Thyroid gland (tissue), 4 donors: Measurements from ENCODE around the gene DAGLB. TPM values are rescaled to one million over a fixed set of nuclear protein-coding genes. Genes with fewer than 3 reads are reported as not detected.

Experiments
- DNase-seq, 2 donors: peaks; one replicate each; pipeline ENCODE4 v3.0.0-alpha.2; 2019
- H3K27ac ChIP-seq, 3 donors: fragments of 200-600 bp; sonication (generic); 1 replicate in 2 of 3; 2 replicates in 1 of 3; pipeline ENCODE4 v1.5.1; 2016 to 2019; ENCODE audit warnings: mild to moderate bottlenecking in 1 of 3, moderate library complexity in 1 of 3
- H3K27me3 ChIP-seq: fragments of 200-600 bp; sonication (generic); one replicate; pipeline ENCODE4 v1.5.1; 2019
- H3K36me3 ChIP-seq, 2 donors: fragments of 200-600 bp; sonication (generic); one replicate each; pipeline ENCODE4 v1.5.1; 2016 to 2019
- H3K4me1 ChIP-seq, 2 donors: fragments of 200-600 bp; sonication (generic); one replicate each; pipeline ENCODE4 v1.5.1; 2017 to 2019
- H3K4me3 ChIP-seq, 3 donors: fragments of 200-600 bp; sonication (generic); replicated peaks in 1 of 3; 1 replicate in 2 of 3; 2 replicates in 1 of 3; pipeline ENCODE4 v1.5.1; 2016; ENCODE audit warnings: mild to moderate bottlenecking in 1 of 3
- H3K9me3 ChIP-seq: fragments of 200-600 bp; sonication (generic); one replicate; pipeline ENCODE4 v1.5.1; 2017
- POLR2A ChIP-seq, 2 donors: fragments of 450-650 bp; IDR thresholded peaks; one replicate each; pipeline ENCODE4 v1.6.1; 2017; ENCODE audit warnings: antibody characterized with exemption in 2 of 2, mild to moderate bottlenecking in 2 of 2, moderate library complexity in 1 of 2
- WGBS, 2 donors: methylation state at CpG; one replicate each; pipeline ENCODE4 v1.1.5; 2017; 5-methylcytosine and 5-hydroxymethylcytosine counted together
- intact Hi-C: fragments of 100-400 bp; cut with DNase I; formaldehyde crosslinking; loops from one replicate; pipeline ENCODE4 v1.15.1; 2023
- total RNA-seq, 4 donors: library from RNA; depleted of rRNA; stranded (reverse); fragments of >200 nt; gene quantifications; one replicate each; pipeline ENCODE4 v1.2.3, GENCODE V29; 2016
- TF ChIP-seq, protein P1 (sequence below), 6 experiments: fragments of 200-600 bp in 3 of 6; fragments of 450-650 bp in 3 of 6; sonication (generic) in 3 of 6; IDR thresholded peaks; one replicate each; pipeline ENCODE4 v1.5.1; 2016 to 2019; ENCODE audit warnings: antibody characterized with exemption in 6 of 6, mild to moderate bottlenecking in 2 of 6, inconsistent platforms in 1 of 6, moderate library complexity in 1 of 6

The DAGLB gene
- total RNA-seq, 4 donors from 2014 or later, result 14.1 to 18.4 (median 16.2) TPM

DNA sequence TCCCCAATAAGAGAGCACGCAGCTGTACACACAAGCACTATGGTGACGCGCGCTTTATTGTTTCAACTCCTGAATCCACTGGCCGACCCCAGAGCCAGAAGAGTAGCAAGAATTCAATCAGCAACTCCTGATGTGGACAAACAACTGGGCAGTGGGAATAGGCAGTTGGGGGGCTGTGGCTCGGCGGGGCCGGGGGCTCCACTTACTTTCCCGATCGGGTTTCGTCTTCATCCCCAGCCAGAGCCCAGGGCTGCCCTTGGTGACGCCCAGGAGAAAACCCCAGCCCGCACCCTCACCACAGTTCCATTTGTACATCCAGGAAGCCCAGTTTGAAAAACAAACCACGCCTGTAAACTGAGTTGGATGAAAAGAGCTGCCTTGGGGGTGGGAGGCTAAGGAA is 38.7 kb downstream of the DAGLB start:
- H3K4me1 ChIP-seq, result no peaks in the 10 kb centered on the region
- intact Hi-C loops, result no loop called here
- TF ChIP-seq, protein P1, sequence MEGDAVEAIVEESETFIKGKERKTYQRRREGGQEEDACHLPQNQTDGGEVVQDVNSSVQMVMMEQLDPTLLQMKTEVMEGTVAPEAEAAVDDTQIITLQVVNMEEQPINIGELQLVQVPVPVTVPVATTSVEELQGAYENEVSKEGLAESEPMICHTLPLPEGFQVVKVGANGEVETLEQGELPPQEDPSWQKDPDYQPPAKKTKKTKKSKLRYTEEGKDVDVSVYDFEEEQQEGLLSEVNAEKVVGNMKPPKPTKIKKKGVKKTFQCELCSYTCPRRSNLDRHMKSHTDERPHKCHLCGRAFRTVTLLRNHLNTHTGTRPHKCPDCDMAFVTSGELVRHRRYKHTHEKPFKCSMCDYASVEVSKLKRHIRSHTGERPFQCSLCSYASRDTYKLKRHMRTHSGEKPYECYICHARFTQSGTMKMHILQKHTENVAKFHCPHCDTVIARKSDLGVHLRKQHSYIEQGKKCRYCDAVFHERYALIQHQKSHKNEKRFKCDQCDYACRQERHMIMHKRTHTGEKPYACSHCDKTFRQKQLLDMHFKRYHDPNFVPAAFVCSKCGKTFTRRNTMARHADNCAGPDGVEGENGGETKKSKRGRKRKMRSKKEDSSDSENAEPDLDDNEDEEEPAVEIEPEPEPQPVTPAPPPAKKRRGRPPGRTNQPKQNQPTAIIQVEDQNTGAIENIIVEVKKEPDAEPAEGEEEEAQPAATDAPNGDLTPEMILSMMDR (IDR thresholded peaks at IDR 0.05), result no peak
- no peak for TF ChIP-seq POLR2A (IDR thresholded peaks at IDR 0.05)
- DNase-seq, result no peak
- no peak overlapping the region for H3K4me3 ChIP-seq
- H3K27me3 ChIP-seq, result no peaks in the 10 kb centered on the region
- no peaks in the 10 kb centered on the region for H3K9me3 ChIP-seq
- H3K36me3 ChIP-seq, result peaks cover 35 to 66% of the 10 kb centered on the region in 2 donors
- WGBS, 2 donors, result 95 to 96% methylated on average over 12 to 14 of the region's 14 CpGs
- no peak overlapping the region for H3K27ac ChIP-seq

DNA sequence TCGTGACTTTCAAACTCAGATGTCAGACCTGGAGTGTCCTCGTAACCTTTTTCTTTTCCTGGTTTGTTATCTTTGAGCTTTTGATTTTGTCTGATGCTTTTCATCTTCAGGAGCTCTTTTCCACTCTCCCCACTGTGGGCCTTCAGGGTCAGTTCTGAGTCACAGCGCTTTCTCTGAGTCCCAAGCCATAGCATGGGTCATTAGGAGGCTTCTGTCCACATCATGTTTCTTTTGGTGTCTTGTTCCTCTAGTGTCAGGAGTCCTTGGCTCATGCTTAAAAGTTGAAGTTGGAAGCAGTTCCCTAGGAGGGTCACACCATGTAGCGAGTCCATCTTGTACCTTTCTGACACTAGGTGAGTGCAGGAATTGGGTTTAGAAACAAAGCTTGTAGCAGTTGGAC is 40.3 kb downstream of the DAGLB start:
- TF ChIP-seq, protein P1 (IDR thresholded peaks at IDR 0.05), result no peak
- no peak for TF ChIP-seq POLR2A (IDR thresholded peaks at IDR 0.05)
- WGBS, 2 donors, result 94 to 98% methylated on average over 4 of the region's 4 CpGs
- H3K36me3 ChIP-seq, result peaks cover 49 to 70% of the 10 kb centered on the region in 2 donors

DNA sequence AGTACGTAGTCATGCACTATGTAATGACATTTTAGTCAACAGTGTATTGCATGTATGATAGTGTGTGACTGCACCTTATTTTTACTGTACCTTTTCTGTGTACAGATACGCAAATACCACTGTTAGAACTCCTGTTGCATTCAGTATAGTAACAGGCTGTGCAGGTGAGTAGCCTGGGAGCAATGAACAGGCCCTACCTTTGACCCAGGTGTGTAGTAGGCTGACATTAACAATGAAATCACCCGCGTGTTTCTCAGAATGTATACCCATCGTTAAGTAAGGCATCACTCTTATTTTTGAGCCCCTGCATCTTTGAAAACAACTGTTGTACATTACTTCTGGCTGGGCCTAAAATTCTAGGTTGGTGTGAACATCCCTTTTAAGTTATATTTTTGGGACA is 41.6 kb downstream of the DAGLB start:
- Histone ChIP-seq H3K36me3 (peaks cover 54 to 70% of the 10 kb centered on the region in 2 donors), H3K27me3 (no peaks in the 10 kb centered on the region), H3K27ac (no peak overlapping the region), H3K9me3 (no peaks in the 10 kb centered on the region), H3K4me3 (no peak overlapping the region), H3K4me1 (no peaks in the 10 kb centered on the region)
- intact Hi-C loops, result no loop called here
- 89 to 95% methylated on average over 5 of the region's 5 CpGs for WGBS, 2 donors
- no peak for TF ChIP-seq POLR2A (IDR thresholded peaks at IDR 0.05)
- TF ChIP-seq, protein P1 (IDR thresholded peaks at IDR 0.05), result no peak
- no peak for DNase-seq

More for the DNA sequence above, 40.3 kb downstream of the DAGLB start:
- H3K4me3 ChIP-seq, result no peak overlapping the region
- H3K27ac ChIP-seq, result no peak overlapping the region
- H3K27me3 ChIP-seq, result no peaks in the 10 kb centered on the region
- intact Hi-C loops, result no loop called here
- H3K9me3 ChIP-seq, result no peaks in the 10 kb centered on the region
- H3K4me1 ChIP-seq, result no peaks in the 10 kb centered on the region
- DNase-seq, result no peak

GRCh38 chr7:6403907-6404306 is 43.8 kb downstream of the DAGLB start:
- Histone ChIP-seq H3K36me3 (peaks cover 42 to 55% of the 10 kb centered on the region in 2 donors), H3K9me3 (no peaks in the 10 kb centered on the region), H3K27ac (no peak overlapping the region), H3K27me3 (no peaks in the 10 kb centered on the region), H3K4me1 (peaks cover 10 to 12% of the 10 kb centered on the region in 2 donors), H3K4me3 (no peak overlapping the region)
- WGBS, 2 donors, result 95 to 97% methylated on average over 7 of the region's 7 CpGs
- no peak for DNase-seq
- intact Hi-C loops, result no loop called here
- TF ChIP-seq, protein P1 (IDR thresholded peaks at IDR 0.05), result no peak
- TF ChIP-seq POLR2A (IDR thresholded peaks at IDR 0.05), result no peak

DNA sequence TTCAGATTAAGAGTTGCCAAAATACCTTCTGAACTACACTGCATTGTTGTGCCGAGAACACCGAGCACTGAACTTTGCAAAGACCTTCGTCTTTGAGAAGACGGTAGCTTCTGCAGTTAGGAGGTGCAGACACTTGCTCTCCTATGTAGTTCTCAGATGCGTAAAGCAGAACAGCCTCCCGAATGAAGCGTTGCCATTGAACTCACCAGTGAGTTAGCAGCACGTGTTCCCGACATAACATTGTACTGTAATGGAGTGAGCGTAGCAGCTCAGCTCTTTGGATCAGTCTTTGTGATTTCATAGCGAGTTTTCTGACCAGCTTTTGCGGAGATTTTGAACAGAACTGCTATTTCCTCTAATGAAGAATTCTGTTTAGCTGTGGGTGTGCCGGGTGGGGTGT is 45.0 kb downstream of the DAGLB start:
- Histone ChIP-seq H3K27me3 (no peaks in the 10 kb centered on the region), H3K27ac (no peak overlapping the region), H3K4me1 (peaks cover 16 to 22% of the 10 kb centered on the region in 2 donors), H3K9me3 (no peaks in the 10 kb centered on the region), H3K4me3 (no peak overlapping the region), H3K36me3 (peaks cover 32 to 47% of the 10 kb centered on the region in 2 donors)
- intact Hi-C loops, result no loop called here
- 89 to 95% methylated on average over 13 of the region's 13 CpGs for WGBS, 2 donors
- no peak for DNase-seq
- TF ChIP-seq POLR2A (IDR thresholded peaks at IDR 0.05), result no peak
- TF ChIP-seq, protein P1 (IDR thresholded peaks at IDR 0.05), result no peak
